ENCODE results near the gene ITPRID1. TPM values are rescaled to one million over a fixed set of nuclear protein-coding genes. Genes with fewer than 3 reads are reported as not detected.
A peak's percentile ranks its signal among the peaks of the same experiment; 100 is the strongest.

The ITPRID1 gene
- total and polyA plus RNA-seq, 2 experiments from 2014 or later: not detected

DNA sequence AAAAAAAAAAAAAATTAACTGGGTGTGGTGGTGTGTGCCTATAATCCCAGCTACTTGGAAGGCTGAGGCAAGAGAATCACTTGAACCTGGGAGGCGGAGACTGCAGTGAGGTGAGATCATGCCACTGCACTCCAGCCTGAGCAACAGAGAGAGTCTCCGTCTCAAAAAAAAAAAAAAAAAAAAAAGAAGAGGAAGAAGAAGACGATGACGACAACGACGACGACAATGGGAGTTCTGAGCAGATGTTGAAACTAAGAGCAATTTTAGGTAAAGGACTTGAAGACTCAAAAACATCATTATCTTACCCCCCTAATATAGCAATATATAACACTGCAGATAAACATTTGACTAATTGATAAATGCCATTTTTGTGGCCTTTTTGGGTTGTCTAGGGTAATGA, 133.6 kb downstream of the ITPRID1 start:
- Histone ChIP-seq H4K20me1 (ENCODE audit: insufficient read depth) (no peaks in the 10 kb centered on the region), H3K9me3 (ENCODE audit: low read depth) (no peaks in the 10 kb centered on the region), H3K9ac (no peak overlapping the region), H3F3A (ENCODE audit: insufficient read depth) (no peaks in the 10 kb centered on the region), H3K9me2 (ENCODE audit: insufficient read depth) (no peaks in the 10 kb centered on the region), H3K4me2 (ENCODE audit: unreplicated experiment) (no peak overlapping the region), H3K27ac (no peak overlapping the region), H2AFZ (no peak overlapping the region), H3K27me3 (replicated peaks; ENCODE audit: insufficient read depth) (no peaks in the 10 kb centered on the region), H3K79me2 (ENCODE audit: insufficient read depth) (no peaks in the 10 kb centered on the region), H3K4me3 (no peak overlapping the region), H3K36me3 (ENCODE audit: low read depth) (no peaks in the 10 kb centered on the region), H3K4me1 (ENCODE audit: insufficient read depth) (no peaks in the 10 kb centered on the region)
- in situ Hi-C loops (cut with MboI): no loop called here
- DNase-seq: no peak
- 39% methylated on average over 7 of the region's 7 CpGs for WGBS, 2 experiments (ENCODE audit: low coverage in 1 of 2, low lambda C conversion rate in 2 of 2, missing lambda C conversion rate in 2 of 2)
- TF ChIP-seq EZH2phosphoT487 (IDR thresholded peaks at IDR 0.05; ENCODE audit: insufficient read depth, low read depth): no peak
- no peak for TF ChIP-seq EZH2 (IDR thresholded peaks at IDR 0.05; ENCODE audit: insufficient read depth, poor library complexity, severe bottlenecking)

DNA sequence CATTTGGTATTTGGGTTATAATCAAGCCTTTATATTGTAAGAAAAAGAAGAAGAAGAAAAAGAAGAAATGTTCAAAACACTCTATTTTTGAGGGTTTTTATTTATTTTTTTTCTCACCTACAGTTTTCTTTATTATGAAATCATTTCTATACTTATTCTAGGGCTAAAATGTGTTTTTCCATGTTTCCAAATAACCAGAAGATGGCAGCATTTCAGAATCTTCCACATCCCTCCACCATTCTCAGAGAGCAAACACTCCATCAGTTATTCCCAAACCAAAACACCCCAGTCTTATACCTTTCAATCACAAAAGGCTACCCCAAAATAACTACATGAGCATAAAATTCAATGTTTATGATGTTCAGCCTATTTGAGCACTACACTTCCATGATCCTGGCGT, 134.4 kb downstream of the ITPRID1 start:
- H3K79me2 ChIP-seq (ENCODE audit: insufficient read depth): no peaks in the 10 kb centered on the region
- no peaks in the 10 kb centered on the region for H3F3A ChIP-seq (ENCODE audit: insufficient read depth)
- no peaks in the 10 kb centered on the region for H3K4me1 ChIP-seq (ENCODE audit: insufficient read depth)
- H3K27ac ChIP-seq: no peak overlapping the region
- H3K36me3 ChIP-seq (ENCODE audit: low read depth): no peaks in the 10 kb centered on the region
- H2AFZ ChIP-seq: no peak overlapping the region
- no peak overlapping the region for H3K4me3 ChIP-seq
- no peaks in the 10 kb centered on the region for H3K9me2 ChIP-seq (ENCODE audit: insufficient read depth)
- H3K27me3 ChIP-seq (replicated peaks; ENCODE audit: insufficient read depth): no peaks in the 10 kb centered on the region
- DNase-seq: peak; percentile 40
- no peak overlapping the region for H3K4me2 ChIP-seq (ENCODE audit: unreplicated experiment)
- H3K9ac ChIP-seq: no peak overlapping the region
- TF ChIP-seq EZH2phosphoT487 (IDR thresholded peaks at IDR 0.05; ENCODE audit: insufficient read depth, low read depth) (no peak), EZH2 (IDR thresholded peaks at IDR 0.05; ENCODE audit: insufficient read depth, poor library complexity, severe bottlenecking) (no peak)
- H3K9me3 ChIP-seq (ENCODE audit: low read depth): no peaks in the 10 kb centered on the region
- H4K20me1 ChIP-seq (ENCODE audit: insufficient read depth): no peaks in the 10 kb centered on the region
- in situ Hi-C loops (cut with MboI): no loop called here
- 13 to 29% methylated on average over 1 of the region's 1 CpG for WGBS, 2 experiments (ENCODE audit: low coverage in 1 of 2, low lambda C conversion rate in 2 of 2, missing lambda C conversion rate in 2 of 2)

DNA sequence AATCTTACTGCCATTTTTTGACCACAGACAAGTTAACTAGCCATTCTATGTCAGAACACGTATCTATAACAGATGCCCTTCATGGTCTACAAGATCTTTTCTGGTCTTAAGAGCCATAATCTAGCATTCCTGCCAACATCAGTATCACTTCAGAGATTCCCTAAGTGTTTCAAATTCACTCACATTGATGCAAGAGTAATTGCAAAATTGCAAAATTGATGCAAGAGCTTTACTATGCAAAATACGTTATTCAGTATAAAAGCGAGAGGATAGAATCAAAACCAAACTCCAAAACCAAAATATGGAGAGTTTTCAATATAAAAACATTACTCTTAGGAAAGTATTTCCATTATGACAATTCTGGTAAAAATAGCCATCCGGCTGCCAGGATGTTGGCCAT, 135.0 kb downstream of the ITPRID1 start:
- in situ Hi-C loops (cut with MboI): no loop called here
- 32 to 42% methylated on average over 4 of the region's 4 CpGs for WGBS, 2 experiments (ENCODE audit: low coverage in 1 of 2, low lambda C conversion rate in 2 of 2, missing lambda C conversion rate in 2 of 2)

DNA sequence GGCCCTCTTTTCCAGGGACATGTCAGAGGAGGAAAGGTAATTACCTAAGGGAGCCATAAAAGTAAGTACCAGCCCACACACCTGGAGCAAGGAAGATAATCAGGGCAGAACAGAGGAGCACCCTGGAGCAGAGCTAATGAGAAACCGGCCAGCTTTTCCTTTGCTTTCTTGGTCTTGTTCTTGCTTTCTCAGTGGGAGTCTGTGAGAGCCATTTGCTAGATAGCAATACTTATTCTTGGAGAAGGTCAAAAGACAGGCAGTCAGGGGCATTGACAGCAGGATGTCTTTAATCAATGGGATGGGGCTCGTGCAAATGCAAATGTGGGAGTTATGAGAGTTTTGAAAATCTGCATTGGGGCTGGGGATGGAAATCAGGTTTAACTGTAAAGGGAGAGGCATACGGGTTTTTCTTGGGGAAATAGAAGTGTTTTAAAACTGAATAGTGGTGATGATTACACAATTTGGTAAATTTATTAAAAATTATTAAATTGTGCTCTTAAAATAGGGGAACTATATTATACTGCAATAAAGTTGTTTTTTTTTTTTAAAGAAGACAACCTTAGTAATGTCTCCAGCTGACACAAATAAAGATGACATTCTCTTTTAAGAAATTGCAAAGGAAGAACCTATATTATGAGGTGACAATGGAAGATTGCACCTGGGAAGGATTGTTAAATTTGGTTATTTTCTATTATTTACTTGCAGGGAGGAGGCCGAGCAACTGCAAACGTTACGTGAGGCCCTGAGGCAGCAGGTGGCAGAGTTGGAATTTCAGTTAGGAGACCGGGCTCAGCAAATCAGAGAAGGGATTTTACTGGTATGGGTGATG, 137.6 kb downstream of the ITPRID1 start:
- no peaks in the 10 kb centered on the region for H3K9me2 ChIP-seq (ENCODE audit: insufficient read depth)
- TF ChIP-seq EZH2phosphoT487 (IDR thresholded peaks at IDR 0.05; ENCODE audit: insufficient read depth, low read depth): no peak
- no peak for TF ChIP-seq EZH2 (IDR thresholded peaks at IDR 0.05; ENCODE audit: insufficient read depth, poor library complexity, severe bottlenecking)
- DNase-seq: no peak
- in situ Hi-C loops (cut with MboI): no loop called here
- no peaks in the 10 kb centered on the region for H3K4me1 ChIP-seq (ENCODE audit: insufficient read depth)
- H3F3A ChIP-seq (ENCODE audit: insufficient read depth): no peaks in the 10 kb centered on the region
- H3K4me3 ChIP-seq: no peak overlapping the region
- H3K27ac ChIP-seq: no peak overlapping the region
- no peak overlapping the region for H2AFZ ChIP-seq
- 23 to 29% methylated on average over 7 of the region's 7 CpGs for WGBS, 2 experiments (ENCODE audit: low coverage in 1 of 2, low lambda C conversion rate in 2 of 2, missing lambda C conversion rate in 2 of 2)
- H3K9ac ChIP-seq: no peak overlapping the region
- H3K27me3 ChIP-seq (replicated peaks; ENCODE audit: insufficient read depth): no peaks in the 10 kb centered on the region
- H3K36me3 ChIP-seq (ENCODE audit: low read depth): no peaks in the 10 kb centered on the region
- no peaks in the 10 kb centered on the region for H3K9me3 ChIP-seq (ENCODE audit: low read depth)
- H3K79me2 ChIP-seq (ENCODE audit: insufficient read depth): no peaks in the 10 kb centered on the region
- H3K4me2 ChIP-seq (ENCODE audit: unreplicated experiment): no peak overlapping the region
- H4K20me1 ChIP-seq (ENCODE audit: insufficient read depth): no peaks in the 10 kb centered on the region

More for the DNA sequence above, 135.0 kb downstream of the ITPRID1 start:
- no peak overlapping the region for H3K9ac ChIP-seq
- H3F3A ChIP-seq (ENCODE audit: insufficient read depth): no peaks in the 10 kb centered on the region
- H4K20me1 ChIP-seq (ENCODE audit: insufficient read depth): no peaks in the 10 kb centered on the region
- H3K36me3 ChIP-seq (ENCODE audit: low read depth): no peaks in the 10 kb centered on the region
- no peak for TF ChIP-seq EZH2 (IDR thresholded peaks at IDR 0.05; ENCODE audit: insufficient read depth, poor library complexity, severe bottlenecking)
- no peaks in the 10 kb centered on the region for H3K9me2 ChIP-seq (ENCODE audit: insufficient read depth)
- H3K9me3 ChIP-seq (ENCODE audit: low read depth): no peaks in the 10 kb centered on the region
- H2AFZ ChIP-seq: no peak overlapping the region
- no peak for DNase-seq
- H3K27me3 ChIP-seq (replicated peaks; ENCODE audit: insufficient read depth): no peaks in the 10 kb centered on the region
- H3K4me3 ChIP-seq: no peak overlapping the region
- no peak overlapping the region for H3K27ac ChIP-seq
- H3K4me1 ChIP-seq (ENCODE audit: insufficient read depth): no peaks in the 10 kb centered on the region
- H3K4me2 ChIP-seq (ENCODE audit: unreplicated experiment): no peak overlapping the region
- no peaks in the 10 kb centered on the region for H3K79me2 ChIP-seq (ENCODE audit: insufficient read depth)

DNA sequence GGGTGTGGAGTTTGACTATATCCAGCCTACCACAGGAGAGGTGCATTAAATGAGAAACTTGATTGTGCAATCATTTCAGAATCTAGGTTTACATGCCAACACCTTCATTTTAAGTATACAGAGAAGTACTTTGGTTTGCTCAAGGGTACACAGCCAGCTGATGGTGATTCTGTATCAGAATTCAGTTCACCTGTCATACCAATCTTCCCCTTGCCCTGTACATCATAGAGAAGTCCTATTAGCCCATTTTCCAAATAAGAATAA, 138.1 kb downstream of the ITPRID1 start:
- Histone ChIP-seq H3K9ac (no peak overlapping the region), H3K4me2 (ENCODE audit: unreplicated experiment) (no peak overlapping the region), H3K27ac (no peak overlapping the region), H3K9me3 (ENCODE audit: low read depth) (no peaks in the 10 kb centered on the region), H3K36me3 (ENCODE audit: low read depth) (no peaks in the 10 kb centered on the region), H4K20me1 (ENCODE audit: insufficient read depth) (no peaks in the 10 kb centered on the region), H3K9me2 (ENCODE audit: insufficient read depth) (no peaks in the 10 kb centered on the region), H2AFZ (no peak overlapping the region), H3K79me2 (ENCODE audit: insufficient read depth) (no peaks in the 10 kb centered on the region), H3K4me1 (ENCODE audit: insufficient read depth) (no peaks in the 10 kb centered on the region), H3K27me3 (replicated peaks; ENCODE audit: insufficient read depth) (no peaks in the 10 kb centered on the region), H3K4me3 (no peak overlapping the region), H3F3A (ENCODE audit: insufficient read depth) (no peaks in the 10 kb centered on the region)
- no peak for TF ChIP-seq EZH2phosphoT487 (IDR thresholded peaks at IDR 0.05; ENCODE audit: insufficient read depth, low read depth)
- no peak for TF ChIP-seq EZH2 (IDR thresholded peaks at IDR 0.05; ENCODE audit: insufficient read depth, poor library complexity, severe bottlenecking)
- DNase-seq: no peak
- in situ Hi-C loops (cut with MboI): no loop called here

All from GM23248 (cell line).